22Rv1 (cell line): ENCODE measurements around the gene RAP1GAP2.

ENCODE experiments used
- H3K27ac ChIP-seq: fragments of 450-650 bp; 2 replicates; pipeline ENCODE4 v1.5.1; 2017
- CTCF ChIP-seq: fragments of 450-650 bp; IDR thresholded peaks from 2 replicates; pipeline ENCODE4 v1.5.1; 2017; ENCODE audit warnings: mild to moderate bottlenecking
- ZFX ChIP-seq: fragments of 450-650 bp; IDR thresholded peaks from 2 replicates; pipeline ENCODE4 v1.6.1; 2017; ENCODE audit warnings: antibody characterized with exemption, borderline replicate concordance

RAP1GAP2 gene

GRCh38 chr17:3033248-3033640 is 237.0 kb downstream of the RAP1GAP2 start:
- no peak overlapping the region for H3K27ac ChIP-seq
- no peak for TF ChIP-seq CTCF
- no peak for TF ChIP-seq ZFX

- TF ChIP-seq CTCF = no peak
- TF ChIP-seq ZFX = no peak
- no peak overlapping the region for H3K27ac ChIP-seq
Measured at GRCh38 chr17:3033741-3034577, 237.7 kb downstream of the RAP1GAP2 start.

- TF ChIP-seq CTCF (no peak), ZFX (no peak)
- no peak overlapping the region for H3K27ac ChIP-seq
Measured at GRCh38 chr17:3034578-3034920, 238.3 kb downstream of the RAP1GAP2 start.

GRCh38 chr17:3035256-3035967 is 239.2 kb downstream of the RAP1GAP2 start:
- no peak overlapping the region for H3K27ac ChIP-seq
- TF ChIP-seq ZFX (no peak), CTCF (no peak)

- TF ChIP-seq ZFX (no peak), CTCF (no peak)
- H3K27ac ChIP-seq = no peak overlapping the region
Measured at GRCh38 chr17:3035968-3036280, 239.7 kb downstream of the RAP1GAP2 start.

- TF ChIP-seq CTCF (no peak), ZFX (no peak)
- no peak overlapping the region for H3K27ac ChIP-seq
Measured at GRCh38 chr17:3036800-3037199, 240.6 kb downstream of the RAP1GAP2 start.

GRCh38 chr17:3037259-3037658 is 241.0 kb downstream of the RAP1GAP2 start:
- no peak overlapping the region for H3K27ac ChIP-seq
- no peak for TF ChIP-seq CTCF
- no peak for TF ChIP-seq ZFX
